ENCODE data around the gene MYO7A. TPM values are rescaled to one million over a fixed set of nuclear protein-coding genes. Genes with fewer than 3 reads are reported as not detected.

The MYO7A gene
- total and polyA plus RNA-seq, 2 experiments from 2014 or later: not detected

- Histone ChIP-seq H4K20me1 (ENCODE audit: insufficient read depth) (no peaks in the 10 kb centered on the region), H3K79me2 (ENCODE audit: insufficient read depth) (no peaks in the 10 kb centered on the region), H3K4me3 (no peak overlapping the region), H3K9ac (no peak overlapping the region), H2AFZ (no peak overlapping the region), H3K9me2 (ENCODE audit: insufficient read depth) (no peaks in the 10 kb centered on the region), H3K4me2 (ENCODE audit: unreplicated experiment) (no peak overlapping the region), H3K27me3 (replicated peaks; ENCODE audit: insufficient read depth) (no peaks in the 10 kb centered on the region), H3K36me3 (ENCODE audit: low read depth) (no peaks in the 10 kb centered on the region), H3K9me3 (ENCODE audit: low read depth) (no peaks in the 10 kb centered on the region), H3K4me1 (ENCODE audit: insufficient read depth) (peaks cover 7% of the 10 kb centered on the region), H3F3A (ENCODE audit: insufficient read depth) (0 out of 2 replicates have a peak, but pooled peaks cover 5% of the 10 kb centered on the region), H3K27ac (no peak overlapping the region)
- DNase-seq: no peak
- 21 to 31% methylated on average over 25 to 51 of the region's 55 CpGs for whole genome bisulfite sequencing, 2 experiments (ENCODE audit: low coverage in 1 of 2, low lambda C conversion rate in 2 of 2, missing lambda C conversion rate in 2 of 2)
- in situ Hi-C loops (cut with MboI): no loop called here
- TF ChIP-seq EZH2 (IDR thresholded peaks at IDR 0.05; ENCODE audit: insufficient read depth, poor library complexity, severe bottlenecking) (no peak), EZH2phosphoT487 (IDR thresholded peaks at IDR 0.05; ENCODE audit: insufficient read depth, low read depth) (no peak)
Observed at GRCh38 chr11:77138106-77138649, 10.1 kb downstream of the MYO7A start.

- WGBS, 2 experiments (ENCODE audit: low coverage in 1 of 2, low lambda C conversion rate in 2 of 2, missing lambda C conversion rate in 2 of 2): 88 to 89% methylated on average over 8 of the region's 8 CpGs
- no peaks in the 10 kb centered on the region for H4K20me1 ChIP-seq (ENCODE audit: insufficient read depth)
- DNase-seq: no peak
Observed at GRCh38 chr11:77139201-77139600, 11.2 kb downstream of the MYO7A start.

GRCh38 chr11:77140231-77140851 is 12.3 kb downstream of the MYO7A start:
- H3F3A ChIP-seq (ENCODE audit: insufficient read depth): 0 out of 2 replicates have a peak, but pooled peaks cover 5% of the 10 kb centered on the region
- no peaks in the 10 kb centered on the region for H3K27me3 ChIP-seq (replicated peaks; ENCODE audit: insufficient read depth)
- H3K27ac ChIP-seq: no peak overlapping the region
- H3K36me3 ChIP-seq (ENCODE audit: low read depth): no peaks in the 10 kb centered on the region
- peak; percentile 32 for DNase-seq
- peaks cover 7% of the 10 kb centered on the region for H3K4me1 ChIP-seq (ENCODE audit: insufficient read depth)
- H2AFZ ChIP-seq: peak overlapping the region; percentile 65
- H3K4me2 ChIP-seq (ENCODE audit: unreplicated experiment): no peak overlapping the region
- 82 to 89% methylated on average over 8 of the region's 8 CpGs for WGBS, 2 experiments (ENCODE audit: low coverage in 1 of 2, low lambda C conversion rate in 2 of 2, missing lambda C conversion rate in 2 of 2)
- no peaks in the 10 kb centered on the region for H3K9me3 ChIP-seq (ENCODE audit: low read depth)
- H3K4me3 ChIP-seq: no peak overlapping the region
- H3K9me2 ChIP-seq (ENCODE audit: insufficient read depth): no peaks in the 10 kb centered on the region
- H4K20me1 ChIP-seq (ENCODE audit: insufficient read depth): no peaks in the 10 kb centered on the region
- H3K79me2 ChIP-seq (ENCODE audit: insufficient read depth): no peaks in the 10 kb centered on the region
- in situ Hi-C loops (cut with MboI): no loop called here
- no peak overlapping the region for H3K9ac ChIP-seq
- TF ChIP-seq EZH2 (IDR thresholded peaks at IDR 0.05; ENCODE audit: insufficient read depth, poor library complexity, severe bottlenecking): no peak
- no peak for TF ChIP-seq EZH2phosphoT487 (IDR thresholded peaks at IDR 0.05; ENCODE audit: insufficient read depth, low read depth)

More at GRCh38 chr11:77139201-77139600, 11.2 kb downstream of the MYO7A start:
- Histone ChIP-seq H3K27ac (no peak overlapping the region), H3F3A (ENCODE audit: insufficient read depth) (0 out of 2 replicates have a peak, but pooled peaks cover 5% of the 10 kb centered on the region), H3K9me2 (ENCODE audit: insufficient read depth) (no peaks in the 10 kb centered on the region), H3K4me3 (no peak overlapping the region), H3K4me2 (ENCODE audit: unreplicated experiment) (no peak overlapping the region), H3K4me1 (ENCODE audit: insufficient read depth) (peaks cover 7% of the 10 kb centered on the region), H3K79me2 (ENCODE audit: insufficient read depth) (no peaks in the 10 kb centered on the region), H3K9ac (no peak overlapping the region), H3K9me3 (ENCODE audit: low read depth) (no peaks in the 10 kb centered on the region), H3K36me3 (ENCODE audit: low read depth) (no peaks in the 10 kb centered on the region), H3K27me3 (replicated peaks; ENCODE audit: insufficient read depth) (no peaks in the 10 kb centered on the region), H2AFZ (no peak overlapping the region)
- TF ChIP-seq EZH2 (IDR thresholded peaks at IDR 0.05; ENCODE audit: insufficient read depth, poor library complexity, severe bottlenecking) (no peak), EZH2phosphoT487 (IDR thresholded peaks at IDR 0.05; ENCODE audit: insufficient read depth, low read depth) (no peak)
- in situ Hi-C loops (cut with MboI): no loop called here

GRCh38 chr11:77141034-77141433 is 13.0 kb downstream of the MYO7A start:
- no peaks in the 10 kb centered on the region for H4K20me1 ChIP-seq (ENCODE audit: insufficient read depth)
- no peak overlapping the region for H3K27ac ChIP-seq
- no peaks in the 10 kb centered on the region for H3K36me3 ChIP-seq (ENCODE audit: low read depth)
- no peak overlapping the region for H2AFZ ChIP-seq
- H3F3A ChIP-seq (ENCODE audit: insufficient read depth): 0 out of 2 replicates have a peak, but pooled peaks cover 5% of the 10 kb centered on the region
- H3K4me3 ChIP-seq: no peak overlapping the region
- peak; percentile 75 for DNase-seq
- H3K79me2 ChIP-seq (ENCODE audit: insufficient read depth): no peaks in the 10 kb centered on the region
- H3K9ac ChIP-seq: no peak overlapping the region
- H3K9me2 ChIP-seq (ENCODE audit: insufficient read depth): no peaks in the 10 kb centered on the region
- H3K27me3 ChIP-seq (replicated peaks; ENCODE audit: insufficient read depth): no peaks in the 10 kb centered on the region
- peaks cover 4% of the 10 kb centered on the region for H3K4me1 ChIP-seq (ENCODE audit: insufficient read depth)
- H3K4me2 ChIP-seq (ENCODE audit: unreplicated experiment): no peak overlapping the region
- no peaks in the 10 kb centered on the region for H3K9me3 ChIP-seq (ENCODE audit: low read depth)
- WGBS, 2 experiments (ENCODE audit: low coverage in 1 of 2, low lambda C conversion rate in 2 of 2, missing lambda C conversion rate in 2 of 2): 66% methylated on average over 4 of the region's 4 CpGs
- in situ Hi-C loops (cut with MboI): no loop called here
- TF ChIP-seq EZH2 (IDR thresholded peaks at IDR 0.05; ENCODE audit: insufficient read depth, poor library complexity, severe bottlenecking) (no peak), EZH2phosphoT487 (IDR thresholded peaks at IDR 0.05; ENCODE audit: insufficient read depth, low read depth) (no peak)
